ENCODE measurements around the gene HABP2.

HABP2 gene

GRCh38 chr10:113552701-113553100 lies at the start of gene HABP2:
Gene HABP2 (plus strand): TSS chr10:113553053. CDS start chr10:113553122, 69 bp downstream.
- no peak for DNase-seq (ENCODE audit: low read depth)
- no peak for TF ChIP-seq CTCF (IDR thresholded peaks at IDR 0.05; ENCODE audit: control insufficient read depth, insufficient read depth, low read depth, low read length, missing control alignments)
- no peak within 1 kb of the TSS for H3K4me3 ChIP-seq (ENCODE audit: control insufficient read depth, low read depth, low read length)

GRCh38 chr10:113503930-113504329 lies 48.9 kb upstream of the HABP2 start:
- no peak for TF ChIP-seq CTCF (IDR thresholded peaks at IDR 0.05; ENCODE audit: control insufficient read depth, insufficient read depth, low read depth, low read length, missing control alignments)
- no peak overlapping the region for H3K4me3 ChIP-seq (ENCODE audit: control insufficient read depth, low read depth, low read length)
- DNase-seq (ENCODE audit: low read depth), result no peak

DNA sequence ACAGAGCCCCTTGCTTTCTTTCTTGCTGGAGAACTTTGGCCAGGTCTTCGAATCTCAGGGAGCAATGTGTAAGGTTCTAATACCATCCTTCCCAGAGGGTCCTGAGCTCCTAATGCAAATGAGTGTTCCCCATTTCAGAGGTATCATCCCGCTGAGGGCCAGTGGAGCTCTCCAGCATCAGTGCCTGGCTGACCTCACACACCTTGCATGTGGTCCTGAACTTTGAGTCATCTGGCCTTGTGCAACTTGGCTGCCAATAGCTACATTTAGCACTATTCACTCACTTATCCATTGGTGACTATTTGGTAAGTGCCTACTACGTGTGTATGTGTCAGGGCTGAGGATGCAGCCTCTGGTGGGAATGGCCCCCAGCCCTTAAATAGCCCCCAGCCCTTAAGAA lies 48.4 kb upstream of the HABP2 start:
- no peak for DNase-seq (ENCODE audit: low read depth)
- H3K4me3 ChIP-seq (ENCODE audit: control insufficient read depth, low read depth, low read length), result no peak overlapping the region
- TF ChIP-seq CTCF (IDR thresholded peaks at IDR 0.05; ENCODE audit: control insufficient read depth, insufficient read depth, low read depth, low read length, missing control alignments), result no peak

- no peak overlapping the region for H3K4me3 ChIP-seq (ENCODE audit: control insufficient read depth, low read depth, low read length)
- DNase-seq (ENCODE audit: low read depth), result no peak
- no peak for TF ChIP-seq CTCF (IDR thresholded peaks at IDR 0.05; ENCODE audit: control insufficient read depth, insufficient read depth, low read depth, low read length, missing control alignments)
Observed at GRCh38 chr10:113506476-113506875, 46.4 kb upstream of the HABP2 start.

GRCh38 chr10:113511419-113511818 lies 41.4 kb upstream of the HABP2 start:
- no peak for TF ChIP-seq CTCF (IDR thresholded peaks at IDR 0.05; ENCODE audit: control insufficient read depth, insufficient read depth, low read depth, low read length, missing control alignments)

DNA sequence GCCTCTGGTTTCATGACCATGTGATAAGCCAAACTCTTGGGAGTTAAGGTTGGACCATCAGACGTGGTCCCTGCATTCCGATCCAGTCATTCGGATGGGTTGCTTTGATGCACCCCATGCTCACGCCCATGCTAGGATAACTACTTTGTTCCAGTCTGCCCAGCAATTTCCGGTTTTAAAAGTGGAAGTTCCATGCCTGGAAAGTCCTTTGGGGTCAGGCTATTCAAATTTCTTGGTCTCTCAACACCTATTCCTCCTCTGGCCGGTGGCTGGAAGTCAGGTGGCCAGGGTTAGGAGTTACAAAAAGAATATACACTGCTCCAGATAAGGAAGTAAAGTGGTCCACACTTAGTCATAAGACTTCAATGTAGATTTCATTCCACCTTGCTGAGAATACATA lies 37.7 kb upstream of the HABP2 start:
- TF ChIP-seq CTCF (IDR thresholded peaks at IDR 0.05; ENCODE audit: control insufficient read depth, insufficient read depth, low read depth, low read length, missing control alignments), result no peak
- H3K4me3 ChIP-seq (ENCODE audit: control insufficient read depth, low read depth, low read length), result no peak overlapping the region
- DNase-seq (ENCODE audit: low read depth), result no peak

More at GRCh38 chr10:113511419-113511818, 41.4 kb upstream of the HABP2 start:
- no peak overlapping the region for H3K4me3 ChIP-seq (ENCODE audit: control insufficient read depth, low read depth, low read length)
- no peak for DNase-seq (ENCODE audit: low read depth)

GRCh38 chr10:113515601-113516000 lies 37.3 kb upstream of the HABP2 start:
- TF ChIP-seq CTCF (IDR thresholded peaks at IDR 0.05; ENCODE audit: control insufficient read depth, insufficient read depth, low read depth, low read length, missing control alignments), result no peak
- DNase-seq (ENCODE audit: low read depth), result no peak
- H3K4me3 ChIP-seq (ENCODE audit: control insufficient read depth, low read depth, low read length), result no peak overlapping the region
